CD14-positive monocyte (primary cell): ENCODE data around the gene CHST15. TPM values are rescaled to one million over a fixed set of nuclear protein-coding genes. Genes with fewer than 3 reads are reported as not detected.

Experiments
- DNase-seq, 3 donors: peaks; one replicate each; pipeline ENCODE4 v3.0.0-alpha.2; 2011 to 2022
- H2AFZ ChIP-seq: 2 replicates; pipeline ENCODE4 v1.6.0; 2012; ENCODE audit warnings: mild to moderate bottlenecking, low read depth, low read length, inconsistent platforms; ENCODE audit not compliant: insufficient read depth, poor library complexity, severe bottlenecking
- H3K27ac ChIP-seq, 2 donors: 1 replicate in 1 of 2; 2 replicates in 1 of 2; pipeline ENCODE4 v1.5.1; 2012 to 2013; ENCODE audit warnings: low read length in 2 of 2, control low read depth in 1 of 2, inconsistent platforms in 1 of 2, low read depth in 1 of 2, mild to moderate bottlenecking in 1 of 2
- H3K27me3 ChIP-seq, 2 donors: one replicate each; pipeline versions ENCODE4 v1.6.0 to v1.6.1; 2011 to 2013; ENCODE audit warnings: low read length in 2 of 2; ENCODE audit not compliant: control insufficient read depth in 2 of 2, insufficient read depth in 2 of 2
- H3K36me3 ChIP-seq, 2 donors: replicated peaks in 1 of 2; 1 replicate in 1 of 2; 2 replicates in 1 of 2; pipeline versions ENCODE4 v1.5.1 to v1.6.1; 2012 to 2013; ENCODE audit warnings: low read length in 2 of 2, control low read depth in 1 of 2, inconsistent platforms in 1 of 2, mild to moderate bottlenecking in 1 of 2; ENCODE audit not compliant: insufficient read depth in 2 of 2, control insufficient read depth in 1 of 2
- H3K4me1 ChIP-seq, 2 donors: 1 replicate in 1 of 2; 2 replicates in 1 of 2; pipeline versions ENCODE4 v1.5.1 to v1.6.1; 2012 to 2013; ENCODE audit warnings: low read length in 2 of 2, control low read depth in 1 of 2, inconsistent platforms in 1 of 2, mild to moderate bottlenecking in 1 of 2, moderate library complexity in 1 of 2; ENCODE audit not compliant: insufficient read depth in 2 of 2, control insufficient read depth in 1 of 2
- H3K4me2 ChIP-seq: replicated peaks from 2 replicates; pipeline ENCODE3; 2012; ENCODE audit warnings: low read length, moderate library complexity, mild to moderate bottlenecking; ENCODE audit not compliant: poor library complexity, severe bottlenecking; ENCODE audit errors: extremely low read depth
- H3K4me3 ChIP-seq, 3 experiments: fragments of 200-600 bp in 1 of 3; sonication (generic) in 1 of 3; replicated peaks in 1 of 3; 1 replicate in 2 of 3; 2 replicates in 1 of 3; pipeline ENCODE4 v1.5.1; 2011 to 2013; ENCODE audit warnings: low read length in 3 of 3, mild to moderate bottlenecking in 3 of 3, control low read depth in 2 of 3, low read depth in 2 of 3, inconsistent platforms in 1 of 3, moderate library complexity in 1 of 3
- H3K79me2 ChIP-seq: 2 replicates; pipeline ENCODE4 v1.6.0; 2012; ENCODE audit warnings: mild to moderate bottlenecking, control low read depth, inconsistent platforms, low read length, moderate library complexity; ENCODE audit not compliant: insufficient read depth
- H3K9ac ChIP-seq: 2 replicates; pipeline ENCODE4 v1.6.0; 2017; ENCODE audit warnings: low read length, mild to moderate bottlenecking; ENCODE audit not compliant: insufficient read depth, poor library complexity, severe bottlenecking
- H3K9me3 ChIP-seq, 2 donors: replicated peaks in 1 of 2; 1 replicate in 1 of 2; 2 replicates in 1 of 2; pipeline versions ENCODE4 v1.5.1 to v1.6.1; 2012 to 2013; ENCODE audit warnings: low read length in 2 of 2, control low read depth in 1 of 2; ENCODE audit not compliant: control insufficient read depth in 1 of 2, insufficient read depth in 1 of 2
- H4K20me1 ChIP-seq: 2 replicates; pipeline ENCODE4 v1.6.0; 2012; ENCODE audit warnings: mild to moderate bottlenecking, low read length, control low read depth, moderate library complexity; ENCODE audit not compliant: insufficient read depth
- H3K27ac Mint-ChIP-seq, 7 donors: one replicate each; pipeline ENCODE4 v1.8.0; 2020; ENCODE audit warnings: mild to moderate bottlenecking in 7 of 7, mixed read lengths in 7 of 7, moderate library complexity in 6 of 7, inconsistent platforms in 2 of 7
- H3K27me3 Mint-ChIP-seq, 3 donors: one replicate each; pipeline ENCODE4 v1.8.0; 2021 to 2022; ENCODE audit warnings: low read depth in 3 of 3, mild to moderate bottlenecking in 3 of 3, mixed read lengths in 3 of 3, moderate library complexity in 3 of 3, inconsistent platforms in 1 of 3
- H3K36me3 Mint-ChIP-seq, 2 donors: one replicate each; pipeline ENCODE4 v1.8.0; 2020; ENCODE audit warnings: mixed read lengths in 2 of 2, inconsistent platforms in 1 of 2, mild to moderate bottlenecking in 1 of 2
- H3K4me1 Mint-ChIP-seq: one replicate; pipeline ENCODE4 v1.8.0; 2020; ENCODE audit warnings: mild to moderate bottlenecking, mixed read lengths
- H3K4me3 Mint-ChIP-seq, 2 donors: one replicate each; pipeline ENCODE4 v1.8.0; 2020; ENCODE audit warnings: mild to moderate bottlenecking in 2 of 2, mixed read lengths in 2 of 2, moderate library complexity in 1 of 2
- H3K9me3 Mint-ChIP-seq, 7 donors: one replicate each; pipeline ENCODE4 v1.8.0; 2020 to 2022; ENCODE audit warnings: mixed read lengths in 7 of 7, mild to moderate bottlenecking in 6 of 7, moderate library complexity in 6 of 7, inconsistent platforms in 2 of 7
- WGBS: methylation state at CpG from one replicate; pipeline ENCODE4 v1.1.5; 2013; ENCODE audit warnings: missing lambda C conversion rate; ENCODE audit not compliant: insufficient coverage; 5-methylcytosine and 5-hydroxymethylcytosine counted together
- intact Hi-C, 2 donors: fragments of 100-400 bp; cut with micrococcal nuclease; formaldehyde crosslinking; loops; one replicate each; pipeline versions ENCODE4 v1.15.0 to v1.15.1; 2023
- polyA plus RNA-seq, 3 donors: library from polyadenylated mRNA; depleted of rRNA in 1 of 3; unstranded in 2 of 3; stranded (reverse) in 1 of 3; fragments of 300-500 nt in 2 of 3; fragments of >200 nt in 1 of 3; fragmentation: Illumina TruSeq in 2 of 3; gene quantifications; 1 replicate in 2 of 3; 2 replicates in 1 of 3; pipeline ENCODE4 v1.2.3, GENCODE V29; 2012 to 2021
- TF ChIP-seq, protein P1 (sequence below): fragments of 200-600 bp; IDR thresholded peaks from one replicate; pipeline ENCODE4 v1.8.0; 2022; ENCODE audit warnings: antibody characterized with exemption, mild to moderate bottlenecking

CHST15 gene
- polyA plus RNA-seq, 3 donors: 54.4 to 106 (median 87.5) TPM

- H3K27me3 Mint-ChIP-seq: peaks cover 0 to 4% (median 2%) of the 10 kb centered on the region in 3 donors
- intact Hi-C loops: no loop called here
- no peaks in the 10 kb centered on the region for H3K9me3 ChIP-seq
- no peak overlapping the region for H3K4me2 ChIP-seq
- H3K36me3 Mint-ChIP-seq: peaks cover 0 to 4% of the 10 kb centered on the region in 2 donors
- no peak overlapping the region for H3K4me3 Mint-ChIP-seq
- no peaks in the 10 kb centered on the region for H3K36me3 ChIP-seq
- no peak for DNase-seq
- 95% methylated on average over 8 of the region's 8 CpGs for WGBS
- H3K4me3 ChIP-seq: no peak overlapping the region
- H4K20me1 ChIP-seq: no peaks in the 10 kb centered on the region
- peaks cover 28 to 48% of the 10 kb centered on the region in 2 donors for H3K4me1 ChIP-seq
- H3K27ac ChIP-seq: no peak overlapping the region
- H3K9ac ChIP-seq: no peak overlapping the region
- no peak overlapping the region for H2AFZ ChIP-seq
- H3K27ac Mint-ChIP-seq: peak overlapping the region in 1 of 7 donors; percentile 29
- H3K79me2 ChIP-seq: no peaks in the 10 kb centered on the region
- no peaks in the 10 kb centered on the region for H3K4me1 Mint-ChIP-seq
- TF ChIP-seq, protein P1, sequence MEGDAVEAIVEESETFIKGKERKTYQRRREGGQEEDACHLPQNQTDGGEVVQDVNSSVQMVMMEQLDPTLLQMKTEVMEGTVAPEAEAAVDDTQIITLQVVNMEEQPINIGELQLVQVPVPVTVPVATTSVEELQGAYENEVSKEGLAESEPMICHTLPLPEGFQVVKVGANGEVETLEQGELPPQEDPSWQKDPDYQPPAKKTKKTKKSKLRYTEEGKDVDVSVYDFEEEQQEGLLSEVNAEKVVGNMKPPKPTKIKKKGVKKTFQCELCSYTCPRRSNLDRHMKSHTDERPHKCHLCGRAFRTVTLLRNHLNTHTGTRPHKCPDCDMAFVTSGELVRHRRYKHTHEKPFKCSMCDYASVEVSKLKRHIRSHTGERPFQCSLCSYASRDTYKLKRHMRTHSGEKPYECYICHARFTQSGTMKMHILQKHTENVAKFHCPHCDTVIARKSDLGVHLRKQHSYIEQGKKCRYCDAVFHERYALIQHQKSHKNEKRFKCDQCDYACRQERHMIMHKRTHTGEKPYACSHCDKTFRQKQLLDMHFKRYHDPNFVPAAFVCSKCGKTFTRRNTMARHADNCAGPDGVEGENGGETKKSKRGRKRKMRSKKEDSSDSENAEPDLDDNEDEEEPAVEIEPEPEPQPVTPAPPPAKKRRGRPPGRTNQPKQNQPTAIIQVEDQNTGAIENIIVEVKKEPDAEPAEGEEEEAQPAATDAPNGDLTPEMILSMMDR: no peak
- no peaks in the 10 kb centered on the region for H3K27me3 ChIP-seq
- peaks cover 0 to 1% (median 0%) of the 10 kb centered on the region in 7 donors for H3K9me3 Mint-ChIP-seq
Measured at GRCh38 chr10:124123156-124123555, 29.8 kb upstream of the CHST15 start.

DNA sequence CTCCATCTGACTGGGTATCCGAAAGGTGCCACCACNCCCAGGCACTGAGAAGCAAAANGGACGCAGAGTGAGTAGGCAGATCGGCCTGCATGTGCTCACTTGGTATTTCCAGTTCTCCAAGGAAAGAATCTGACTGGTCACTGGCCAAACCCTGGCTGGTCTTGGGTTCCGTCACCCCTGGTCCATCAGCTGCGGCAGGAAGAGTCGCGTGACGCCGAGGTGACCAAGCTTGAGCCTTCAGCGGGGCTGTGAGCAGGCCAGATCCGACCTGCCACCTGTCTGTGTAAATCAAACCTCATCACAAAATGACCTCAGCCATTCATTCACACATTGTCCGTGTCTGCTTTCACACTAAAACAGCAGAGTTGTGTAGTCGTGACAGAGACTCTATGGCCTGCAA, 28.8 kb upstream of the CHST15 start:
- H3K36me3 ChIP-seq: no peaks in the 10 kb centered on the region
- DNase-seq: no peak
- intact Hi-C loops: no loop called here
- peaks cover 0 to 9% (median 2%) of the 10 kb centered on the region in 3 donors for H3K27me3 Mint-ChIP-seq
- H3K4me3 Mint-ChIP-seq: no peak overlapping the region
- no peaks in the 10 kb centered on the region for H4K20me1 ChIP-seq
- H3K79me2 ChIP-seq: no peaks in the 10 kb centered on the region
- no peak overlapping the region for H3K4me2 ChIP-seq
- peaks cover 9% of the 10 kb centered on the region for H3K4me1 Mint-ChIP-seq
- no peaks in the 10 kb centered on the region for H3K9me3 ChIP-seq
- H3K36me3 Mint-ChIP-seq: no peaks in the 10 kb centered on the region
- peaks cover 29 to 52% of the 10 kb centered on the region in 2 donors for H3K4me1 ChIP-seq
- H3K27me3 ChIP-seq: no peaks in the 10 kb centered on the region
- H3K9me3 Mint-ChIP-seq: no peaks in the 10 kb centered on the region
- peak overlapping the region in 2 of 7 donors; percentile 55 to 86 for H3K27ac Mint-ChIP-seq
- no peak overlapping the region for H3K27ac ChIP-seq
- no peak overlapping the region for H3K9ac ChIP-seq
- 94% methylated on average over 7 of the region's 13 CpGs for WGBS
- H3K4me3 ChIP-seq: no peak overlapping the region
- H2AFZ ChIP-seq: no peak overlapping the region
- TF ChIP-seq, protein P1: no peak
